ENCODE data around the gene METTL8.

- TF ChIP-seq POLR2A (IDR thresholded peaks at IDR 0.05; ENCODE audit: low read depth) (no peak), EP300 (IDR thresholded peaks at IDR 0.05) (no peak), POLR2AphosphoS5 (IDR thresholded peaks at IDR 0.05) (no peak)
- TF ChIP-seq, protein P1, sequence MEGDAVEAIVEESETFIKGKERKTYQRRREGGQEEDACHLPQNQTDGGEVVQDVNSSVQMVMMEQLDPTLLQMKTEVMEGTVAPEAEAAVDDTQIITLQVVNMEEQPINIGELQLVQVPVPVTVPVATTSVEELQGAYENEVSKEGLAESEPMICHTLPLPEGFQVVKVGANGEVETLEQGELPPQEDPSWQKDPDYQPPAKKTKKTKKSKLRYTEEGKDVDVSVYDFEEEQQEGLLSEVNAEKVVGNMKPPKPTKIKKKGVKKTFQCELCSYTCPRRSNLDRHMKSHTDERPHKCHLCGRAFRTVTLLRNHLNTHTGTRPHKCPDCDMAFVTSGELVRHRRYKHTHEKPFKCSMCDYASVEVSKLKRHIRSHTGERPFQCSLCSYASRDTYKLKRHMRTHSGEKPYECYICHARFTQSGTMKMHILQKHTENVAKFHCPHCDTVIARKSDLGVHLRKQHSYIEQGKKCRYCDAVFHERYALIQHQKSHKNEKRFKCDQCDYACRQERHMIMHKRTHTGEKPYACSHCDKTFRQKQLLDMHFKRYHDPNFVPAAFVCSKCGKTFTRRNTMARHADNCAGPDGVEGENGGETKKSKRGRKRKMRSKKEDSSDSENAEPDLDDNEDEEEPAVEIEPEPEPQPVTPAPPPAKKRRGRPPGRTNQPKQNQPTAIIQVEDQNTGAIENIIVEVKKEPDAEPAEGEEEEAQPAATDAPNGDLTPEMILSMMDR (IDR thresholded peaks at IDR 0.05) = no peak
Observed at GRCh38 chr2:171432206-171432968, 1.4 kb downstream of the METTL8 start.

Measured in esophagus muscularis mucosa (tissue), 4 donors.